Prostate gland (tissue), 2 donors: Measurements from ENCODE around the gene FAM20B. TPM values are rescaled to one million over a fixed set of nuclear protein-coding genes. Genes with fewer than 3 reads are reported as not detected.
"Not testable (repeated sequence)": the region's sequence is repeated elsewhere in the genome, so short reads cannot be mapped to it uniquely, and the experiment has no call there.

Source experiments
- DNase-seq: peaks from one replicate; pipeline ENCODE4 v3.0.0-alpha.2; 2019; ENCODE audit warnings: low spot score
- H3K27ac ChIP-seq, 2 donors: fragments of 200-600 bp; sonication (generic); 2 replicates each; pipeline ENCODE4 v1.5.1; 2017 to 2019
- H3K27me3 ChIP-seq: fragments of 200-600 bp; sonication (generic); replicated peaks from 2 replicates; pipeline ENCODE4 v1.5.1; 2019; ENCODE audit not compliant: insufficient read depth
- H3K36me3 ChIP-seq, 2 donors: fragments of 200-600 bp; sonication (generic); 1 replicate in 1 of 2; 2 replicates in 1 of 2; pipeline versions ENCODE4 v1.5.1 to v1.8.1; 2017 to 2019
- H3K4me1 ChIP-seq: fragments of 200-600 bp; sonication (generic); replicated peaks from 2 replicates; pipeline ENCODE4 v1.5.1; 2019
- H3K4me3 ChIP-seq, 2 donors: fragments of 200-600 bp; sonication (generic); 2 replicates each; pipeline ENCODE4 v1.5.1; 2017 to 2019
- H3K9me3 ChIP-seq: fragments of 200-600 bp; sonication (generic); 2 replicates; pipeline ENCODE4 v1.5.1; 2017
- POLR2A ChIP-seq: fragments of 450-650 bp; IDR thresholded peaks from one replicate; pipeline ENCODE4 v1.6.1; 2016; ENCODE audit warnings: antibody characterized with exemption, mild to moderate bottlenecking
- POLR2AphosphoS5 ChIP-seq: sonication (generic); formaldehyde crosslinking; IDR thresholded peaks from one replicate; pipeline ENCODE4 v1.6.1; 2017; ENCODE audit warnings: antibody characterized with exemption
- WGBS: methylation state at CpG from one replicate; pipeline ENCODE4 v1.1.5; 2018; 5-methylcytosine and 5-hydroxymethylcytosine counted together
- intact Hi-C: fragments of 100-400 bp; cut with DNase I; formaldehyde crosslinking; loops from one replicate; pipeline ENCODE4 v1.14.2; 2022
- total RNA-seq, 2 donors: library from RNA; depleted of rRNA; stranded (reverse); fragments of >200 nt; gene quantifications; one replicate each; pipeline ENCODE4 v1.1.0, GENCODE V29; 2016
- TF ChIP-seq, protein P1 (sequence below), 4 experiments: fragments of 200-600 bp in 2 of 4; fragments of 450-650 bp in 2 of 4; sonication (generic) in 2 of 4; IDR thresholded peaks; 1 replicate in 3 of 4; 2 replicates in 1 of 4; pipeline ENCODE4 v1.5.1; 2016 to 2019; ENCODE audit warnings: antibody characterized with exemption in 4 of 4, mild to moderate bottlenecking in 2 of 4, moderate library complexity in 2 of 4

The FAM20B gene, protein sequence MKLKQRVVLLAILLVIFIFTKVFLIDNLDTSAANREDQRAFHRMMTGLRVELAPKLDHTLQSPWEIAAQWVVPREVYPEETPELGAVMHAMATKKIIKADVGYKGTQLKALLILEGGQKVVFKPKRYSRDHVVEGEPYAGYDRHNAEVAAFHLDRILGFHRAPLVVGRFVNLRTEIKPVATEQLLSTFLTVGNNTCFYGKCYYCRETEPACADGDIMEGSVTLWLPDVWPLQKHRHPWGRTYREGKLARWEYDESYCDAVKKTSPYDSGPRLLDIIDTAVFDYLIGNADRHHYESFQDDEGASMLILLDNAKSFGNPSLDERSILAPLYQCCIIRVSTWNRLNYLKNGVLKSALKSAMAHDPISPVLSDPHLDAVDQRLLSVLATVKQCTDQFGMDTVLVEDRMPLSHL
- 10 to 100 TPM; 20.1 to 21.6 TPM for total RNA-seq

GRCh38 chr1:179025125-179025974, at the start of gene FAM20B:
Gene FAM20B, plus strand, starts transcription at chr1:179025894. Its CDS starts 17,954 bp downstream, at chr1:179043848.
- Histone ChIP-seq H3K4me3 (peak within 1 kb of the TSS; percentile 76 to 96), H3K9me3 (no peaks in the 10 kb centered on the region), H3K4me1 (no peaks in the 10 kb centered on the region), H3K27ac (peak within 1 kb of the TSS; percentile 90 to 94), H3K27me3 (no peaks in the 10 kb centered on the region), H3K36me3 (no peaks in the 10 kb centered on the region)
- intact Hi-C loops = no loop called here
- 17% methylated on average over 55 of the region's 58 CpGs for WGBS
- TF ChIP-seq POLR2A = no peak
- peak; percentile 55 for TF ChIP-seq POLR2AphosphoS5
- TF ChIP-seq, protein P1, sequence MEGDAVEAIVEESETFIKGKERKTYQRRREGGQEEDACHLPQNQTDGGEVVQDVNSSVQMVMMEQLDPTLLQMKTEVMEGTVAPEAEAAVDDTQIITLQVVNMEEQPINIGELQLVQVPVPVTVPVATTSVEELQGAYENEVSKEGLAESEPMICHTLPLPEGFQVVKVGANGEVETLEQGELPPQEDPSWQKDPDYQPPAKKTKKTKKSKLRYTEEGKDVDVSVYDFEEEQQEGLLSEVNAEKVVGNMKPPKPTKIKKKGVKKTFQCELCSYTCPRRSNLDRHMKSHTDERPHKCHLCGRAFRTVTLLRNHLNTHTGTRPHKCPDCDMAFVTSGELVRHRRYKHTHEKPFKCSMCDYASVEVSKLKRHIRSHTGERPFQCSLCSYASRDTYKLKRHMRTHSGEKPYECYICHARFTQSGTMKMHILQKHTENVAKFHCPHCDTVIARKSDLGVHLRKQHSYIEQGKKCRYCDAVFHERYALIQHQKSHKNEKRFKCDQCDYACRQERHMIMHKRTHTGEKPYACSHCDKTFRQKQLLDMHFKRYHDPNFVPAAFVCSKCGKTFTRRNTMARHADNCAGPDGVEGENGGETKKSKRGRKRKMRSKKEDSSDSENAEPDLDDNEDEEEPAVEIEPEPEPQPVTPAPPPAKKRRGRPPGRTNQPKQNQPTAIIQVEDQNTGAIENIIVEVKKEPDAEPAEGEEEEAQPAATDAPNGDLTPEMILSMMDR (IDR thresholded peaks at IDR 0.05) = peak in 2 of 4 experiments; percentile 26 to 29
- DNase-seq = peak; percentile 93

- no peak for DNase-seq
- no peak for TF ChIP-seq POLR2AphosphoS5
- H3K4me1 ChIP-seq = no peaks in the 10 kb centered on the region
- H3K27me3 ChIP-seq = no peaks in the 10 kb centered on the region
- H3K36me3 ChIP-seq = no peaks in the 10 kb centered on the region
- no peak overlapping the region for H3K27ac ChIP-seq
- no peaks in the 10 kb centered on the region for H3K9me3 ChIP-seq
- WGBS = 71% methylated on average over 2 of the region's 2 CpGs
- intact Hi-C loops = no loop called here
- H3K4me3 ChIP-seq = no peak overlapping the region
Observed at GRCh38 chr1:178976541-178976940, 49.2 kb upstream of the FAM20B start.

- no peaks in the 10 kb centered on the region for H3K27me3 ChIP-seq
- H3K9me3 ChIP-seq = no peaks in the 10 kb centered on the region
- no peak overlapping the region for H3K27ac ChIP-seq
- intact Hi-C loops = no loop called here
- H3K36me3 ChIP-seq = no peaks in the 10 kb centered on the region
- H3K4me1 ChIP-seq = no peaks in the 10 kb centered on the region
- no peak overlapping the region for H3K4me3 ChIP-seq
- 75% methylated on average over 3 of the region's 3 CpGs for WGBS
- TF ChIP-seq POLR2A (no peak), POLR2AphosphoS5 (no peak)
- TF ChIP-seq, protein P1 (IDR thresholded peaks at IDR 0.05) = no peak
- DNase-seq = no peak
Observed at GRCh38 chr1:178986204-178986603, 39.5 kb upstream of the FAM20B start.

DNA sequence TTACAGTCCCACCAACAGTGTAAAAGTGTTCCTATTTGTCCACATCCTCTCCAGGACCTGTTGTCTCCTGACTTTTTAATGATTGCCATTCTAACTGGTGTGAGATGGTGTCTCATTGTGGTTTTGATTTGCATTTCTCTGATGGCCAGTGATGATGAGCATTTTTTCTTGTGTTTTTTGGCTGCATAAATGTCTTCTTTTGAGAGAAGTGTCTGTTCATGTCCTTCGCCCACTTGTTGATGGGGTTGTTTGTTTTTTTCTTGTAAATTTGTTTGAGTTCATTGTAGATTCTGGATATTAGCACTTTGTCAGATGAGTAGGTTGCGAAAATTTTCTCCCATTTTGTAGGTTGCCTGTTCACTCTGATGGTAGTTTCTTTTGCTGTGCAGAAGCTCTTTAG, 37.5 kb upstream of the FAM20B start:
- H3K4me3 ChIP-seq, H3K27me3 ChIP-seq, intact Hi-C loops, H3K36me3 ChIP-seq, H3K4me1 ChIP-seq, H3K27ac ChIP-seq, H3K9me3 ChIP-seq, DNase-seq: not testable (repeated sequence)
- 91% methylated on average over 2 of the region's 2 CpGs for WGBS

- TF ChIP-seq, protein P1 (IDR thresholded peaks at IDR 0.05) = no peak
- TF ChIP-seq POLR2AphosphoS5 = no peak
- intact Hi-C loops = no loop called here
- no peak for DNase-seq
- no peaks in the 10 kb centered on the region for H3K27me3 ChIP-seq
- H3K4me3 ChIP-seq = no peak overlapping the region
- no peaks in the 10 kb centered on the region for H3K9me3 ChIP-seq
- H3K27ac ChIP-seq = no peak overlapping the region
- H3K36me3 ChIP-seq = no peaks in the 10 kb centered on the region
- 80% methylated on average over 1 of the region's 1 CpG for WGBS
- no peaks in the 10 kb centered on the region for H3K4me1 ChIP-seq
Observed at GRCh38 chr1:178993559-178993958, 32.1 kb upstream of the FAM20B start.
